Neural cell (in vitro differentiated cells): ENCODE results near the gene DCDC2B. TPM values are rescaled to one million over a fixed set of nuclear protein-coding genes. Genes with fewer than 3 reads are reported as not detected.

Experiments used
- H2AFZ ChIP-seq: fragments of 200-600, 300-800 bp; sonication (generic), shearing (Covaris generic); 2 replicates; pipeline ENCODE4 v1.6.0; 2014; ENCODE audit warnings: low read depth, mild to moderate bottlenecking, antibody characterized with exemption, low read length, moderate library complexity
- H3F3A ChIP-seq: fragments of 200-600 bp; shearing (Covaris generic); 2 replicates; pipeline ENCODE4 v1.6.1; 2016; ENCODE audit warnings: mild to moderate bottlenecking, moderate library complexity, mixed read lengths, antibody characterized with exemption, low read length; ENCODE audit not compliant: insufficient read depth, poor library complexity, severe bottlenecking
- H3K27ac ChIP-seq: fragments of 200-600, 300-800 bp; sonication (generic), shearing (Covaris generic); 2 replicates; pipeline ENCODE4 v1.5.1; 2014; ENCODE audit warnings: mild to moderate bottlenecking, low read length, moderate library complexity
- H3K27me3 ChIP-seq: fragments of 300-800, 200-600 bp; sonication (generic), shearing (Covaris generic); 2 replicates; pipeline ENCODE4 v1.6.0; 2014; ENCODE audit warnings: mild to moderate bottlenecking, low read depth, low read length, moderate library complexity; ENCODE audit not compliant: insufficient read depth
- H3K36me3 ChIP-seq: fragments of 300-800, 200-600 bp; sonication (generic), shearing (Covaris generic); 2 replicates; pipeline ENCODE4 v1.5.1; 2014; ENCODE audit warnings: mild to moderate bottlenecking, antibody characterized with exemption, low read length, moderate library complexity; ENCODE audit not compliant: insufficient read depth
- H3K4me2 ChIP-seq: fragments of 300-800, 200-600 bp; sonication (generic), shearing (Covaris generic); 2 replicates; pipeline ENCODE4 v1.6.0; 2014; ENCODE audit warnings: mild to moderate bottlenecking, low read length
- H3K4me3 ChIP-seq: fragments of 300-800, 200-600 bp; sonication (generic), shearing (Covaris generic); 2 replicates; pipeline ENCODE4 v1.5.1; 2014; ENCODE audit warnings: mild to moderate bottlenecking, low read length, moderate library complexity
- H3K79me2 ChIP-seq: fragments of 200-600 bp; shearing (Covaris generic); replicated peaks from 2 replicates; pipeline ENCODE4 v1.6.0; 2014; ENCODE audit warnings: mild to moderate bottlenecking, low read length, moderate library complexity; ENCODE audit not compliant: insufficient read depth
- H3K9ac ChIP-seq: fragments of 300-800, 200-600 bp; sonication (generic), shearing (Covaris generic); 2 replicates; pipeline ENCODE4 v1.6.1; 2016; ENCODE audit warnings: mild to moderate bottlenecking, low read length, mixed read lengths
- H3K9me2 ChIP-seq: fragments of 200-600 bp; shearing (Covaris generic); 2 replicates; pipeline ENCODE4 v1.6.1; 2016; ENCODE audit warnings: mild to moderate bottlenecking, low read length, mixed read lengths; ENCODE audit not compliant: insufficient read depth
- H3K9me3 ChIP-seq: fragments of 200-600, 300-800 bp; sonication (generic), shearing (Covaris generic); 2 replicates; pipeline ENCODE4 v1.6.1; 2016; ENCODE audit warnings: mild to moderate bottlenecking, mixed run types, low read length, moderate library complexity, mixed read lengths
- H4K20me1 ChIP-seq: fragments of 200-600 bp; shearing (Covaris generic); 2 replicates; pipeline ENCODE4 v1.6.1; 2016; ENCODE audit warnings: mild to moderate bottlenecking, mixed run types; ENCODE audit not compliant: insufficient read depth
- EP300 ChIP-seq: fragments of 450-650 bp; conservative IDR thresholded peaks from 2 replicates; pipeline ENCODE4 v1.6.1; 2014; ENCODE audit warnings: antibody characterized with exemption, mild to moderate bottlenecking, moderate library complexity; ENCODE audit not compliant: poor library complexity, severe bottlenecking
- EZH2 ChIP-seq: fragments of 200-600, 300-800 bp; shearing (Covaris generic), sonication (generic); IDR thresholded peaks from 2 replicates; pipeline ENCODE4 v1.6.1; 2014; ENCODE audit warnings: antibody characterized with exemption, low read length, borderline replicate concordance, mild to moderate bottlenecking; ENCODE audit not compliant: insufficient read depth, poor library complexity, severe bottlenecking
- MXI1 ChIP-seq: fragments of 450-650 bp; conservative IDR thresholded peaks from 2 replicates; pipeline ENCODE4 v1.6.1; 2014; ENCODE audit warnings: antibody characterized with exemption, mild to moderate bottlenecking; ENCODE audit not compliant: poor library complexity, severe bottlenecking
- POLR2AphosphoS5 ChIP-seq: IDR thresholded peaks from 2 replicates; pipeline ENCODE4 v1.6.1; 2012
- RAD21 ChIP-seq: fragments of 450-650 bp; conservative IDR thresholded peaks from 2 replicates; pipeline ENCODE4 v1.6.1; 2014; ENCODE audit warnings: antibody characterized with exemption, mild to moderate bottlenecking, moderate library complexity
- REST ChIP-seq: IDR thresholded peaks from 2 replicates; pipeline ENCODE4 v1.6.1; 2012; ENCODE audit warnings: borderline replicate concordance
- SMC3 ChIP-seq: fragments of 450-650 bp; conservative IDR thresholded peaks from 2 replicates; pipeline ENCODE4 v1.6.1; 2014; ENCODE audit warnings: antibody characterized with exemption, mild to moderate bottlenecking, moderate library complexity; ENCODE audit not compliant: poor library complexity
- TAF1 ChIP-seq: IDR thresholded peaks from 2 replicates; pipeline ENCODE4 v1.6.1; 2012; ENCODE audit warnings: low read depth
- polyA plus RNA-seq: library from polyadenylated mRNA; depleted of rRNA; stranded (reverse); fragments of >200 nt; gene quantifications from 2 replicates; pipeline ENCODE4 v1.2.3, GENCODE V29; 2014
- TF ChIP-seq, protein P1 (sequence below): fragments of 450-650 bp; IDR thresholded peaks from 2 replicates; pipeline ENCODE4 v1.5.1; 2014; ENCODE audit warnings: antibody characterized with exemption, mild to moderate bottlenecking, moderate library complexity; ENCODE audit not compliant: poor library complexity, severe bottlenecking

DCDC2B gene
- polyA plus RNA-seq, 1 donor from 2014 or later = not detected

GRCh38 chr1:32187850-32188249 is 21.0 kb upstream of the DCDC2B start:
- Histone ChIP-seq H3K9me3 (no peaks in the 10 kb centered on the region), H3K4me2 (no peak overlapping the region), H3K79me2 (peaks cover 4% of the 10 kb centered on the region), H3K9me2 (no peaks in the 10 kb centered on the region), H2AFZ (no peak overlapping the region), H4K20me1 (no peaks in the 10 kb centered on the region), H3K9ac (no peak overlapping the region), H3F3A (no peaks in the 10 kb centered on the region), H3K27ac (no peak overlapping the region), H3K4me3 (no peak overlapping the region), H3K27me3 (no peaks in the 10 kb centered on the region), H3K36me3 (peaks cover 3% of the 10 kb centered on the region)
- TF ChIP-seq SMC3 (no peak), RAD21 (no peak), MXI1 (no peak), REST (no peak), EP300 (no peak), EZH2 (no peak), TAF1 (no peak), POLR2AphosphoS5 (no peak)
- TF ChIP-seq, protein P1, sequence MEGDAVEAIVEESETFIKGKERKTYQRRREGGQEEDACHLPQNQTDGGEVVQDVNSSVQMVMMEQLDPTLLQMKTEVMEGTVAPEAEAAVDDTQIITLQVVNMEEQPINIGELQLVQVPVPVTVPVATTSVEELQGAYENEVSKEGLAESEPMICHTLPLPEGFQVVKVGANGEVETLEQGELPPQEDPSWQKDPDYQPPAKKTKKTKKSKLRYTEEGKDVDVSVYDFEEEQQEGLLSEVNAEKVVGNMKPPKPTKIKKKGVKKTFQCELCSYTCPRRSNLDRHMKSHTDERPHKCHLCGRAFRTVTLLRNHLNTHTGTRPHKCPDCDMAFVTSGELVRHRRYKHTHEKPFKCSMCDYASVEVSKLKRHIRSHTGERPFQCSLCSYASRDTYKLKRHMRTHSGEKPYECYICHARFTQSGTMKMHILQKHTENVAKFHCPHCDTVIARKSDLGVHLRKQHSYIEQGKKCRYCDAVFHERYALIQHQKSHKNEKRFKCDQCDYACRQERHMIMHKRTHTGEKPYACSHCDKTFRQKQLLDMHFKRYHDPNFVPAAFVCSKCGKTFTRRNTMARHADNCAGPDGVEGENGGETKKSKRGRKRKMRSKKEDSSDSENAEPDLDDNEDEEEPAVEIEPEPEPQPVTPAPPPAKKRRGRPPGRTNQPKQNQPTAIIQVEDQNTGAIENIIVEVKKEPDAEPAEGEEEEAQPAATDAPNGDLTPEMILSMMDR = no peak

- Histone ChIP-seq H4K20me1 (no peaks in the 10 kb centered on the region), H3K4me3 (no peak overlapping the region), H3K9ac (no peak overlapping the region), H3K36me3 (peaks cover 8% of the 10 kb centered on the region), H3K79me2 (no peaks in the 10 kb centered on the region), H3K4me2 (no peak overlapping the region), H3K9me2 (no peaks in the 10 kb centered on the region), H3K27me3 (no peaks in the 10 kb centered on the region), H3F3A (no peaks in the 10 kb centered on the region), H2AFZ (no peak overlapping the region), H3K9me3 (no peaks in the 10 kb centered on the region), H3K27ac (no peak overlapping the region)
- TF ChIP-seq TAF1 (no peak), POLR2AphosphoS5 (no peak), SMC3 (no peak)
Measured at GRCh38 chr1:32192220-32192948, 16.5 kb upstream of the DCDC2B start.
